ENCODE data around the gene TSC22D3.

Gene TSC22D3

DNA sequence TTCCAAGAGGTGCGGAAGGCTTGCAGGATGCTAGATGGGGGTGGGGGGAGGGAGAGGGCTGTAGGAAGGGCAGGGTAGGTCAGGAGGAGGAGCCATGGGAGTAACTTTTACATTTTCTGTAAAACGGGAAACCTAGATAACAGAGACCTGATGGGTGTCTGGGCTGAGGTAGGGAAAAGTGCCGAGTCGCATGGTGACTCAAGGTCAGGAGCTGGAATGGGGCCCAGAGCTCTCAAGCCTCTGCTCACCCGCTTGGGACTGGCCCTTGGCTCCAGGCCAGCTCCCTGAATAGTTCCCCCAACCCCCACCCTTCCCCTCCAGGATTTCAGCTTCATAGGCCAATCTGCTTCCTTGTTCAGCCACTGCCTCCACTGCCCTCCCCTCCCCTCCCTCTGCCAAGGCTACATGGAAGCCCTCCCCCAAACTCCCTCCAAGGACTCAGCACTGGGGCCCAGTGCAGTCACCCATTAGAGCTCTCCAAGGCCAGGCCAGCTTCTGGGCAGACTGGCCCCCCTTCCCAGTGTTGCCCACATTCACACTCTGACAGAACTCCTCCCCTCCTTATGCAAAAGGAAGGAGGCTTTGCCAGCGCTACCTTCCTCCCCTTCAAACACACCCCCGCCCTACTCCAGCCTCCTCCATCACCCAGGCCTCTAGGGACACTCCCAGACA is 43.6 kb downstream of the TSC22D3 start:
- Histone ChIP-seq H3K27ac (ENCODE audit: low read length) (peak overlapping the region; percentile 75), H3K9ac (ENCODE audit: low read length in 2 of 2) (no peak overlapping the region), H3K4me3 (ENCODE audit: low read length in 2 of 2) (peak overlapping the region in 1 of 2 donors; percentile 40), H3K4me1 (ENCODE audit: control insufficient read depth, insufficient read depth, low read length) (peaks cover 57% of the 10 kb centered on the region), H3K27me3 (ENCODE audit: control insufficient read depth in 1 of 2, insufficient read depth in 2 of 2, low read length in 2 of 2) (peaks cover 0 to 10% of the 10 kb centered on the region in 2 donors), H3K36me3 (ENCODE audit: control insufficient read depth in 2 of 2, insufficient read depth in 2 of 2, low read length in 2 of 2) (no peaks in the 10 kb centered on the region), H3K9me3 (ENCODE audit: control insufficient read depth in 2 of 2, low read length in 2 of 2) (no peaks in the 10 kb centered on the region)

DNA sequence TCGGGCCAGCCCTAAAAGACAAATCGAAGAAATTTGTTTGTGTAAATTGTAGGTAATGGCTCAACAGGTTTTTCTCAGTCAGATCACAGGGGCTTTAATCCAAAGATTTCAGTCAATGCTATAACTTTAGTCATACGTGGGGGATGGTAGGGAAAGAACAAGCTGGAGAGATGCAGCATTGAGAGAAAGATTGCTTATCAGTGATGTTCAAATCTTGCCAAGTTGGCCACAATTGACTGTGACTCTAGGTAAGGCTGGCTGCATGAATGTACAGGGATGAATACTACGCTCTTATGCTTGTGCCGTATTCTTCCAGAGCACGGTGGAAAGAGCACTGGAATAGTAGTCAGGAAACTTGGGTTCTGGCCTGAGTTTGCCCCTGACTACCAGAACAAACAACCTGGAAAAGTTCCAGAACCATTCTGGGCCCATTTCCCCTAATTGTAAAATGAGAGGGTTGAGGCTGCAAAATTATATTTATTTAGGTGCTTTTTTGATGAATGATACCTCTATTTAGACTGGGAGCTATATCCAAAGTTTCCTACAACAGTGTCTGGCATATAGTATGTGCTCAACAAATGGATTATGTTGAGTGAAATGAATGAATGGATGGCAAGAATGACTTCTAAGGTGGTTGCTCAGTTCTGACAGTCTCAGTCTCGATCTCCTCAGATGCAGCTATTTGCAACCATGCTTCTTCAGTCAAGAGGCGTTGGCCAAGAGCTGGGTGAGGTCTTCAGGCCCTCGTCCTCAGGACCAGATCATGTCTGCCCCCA is 44.4 kb downstream of the TSC22D3 start:
- Histone ChIP-seq H3K9ac (ENCODE audit: low read length in 2 of 2) (no peak overlapping the region), H3K4me3 (ENCODE audit: low read length in 2 of 2) (peak overlapping the region in 1 of 2 donors; percentile 40), H3K36me3 (ENCODE audit: control insufficient read depth in 2 of 2, insufficient read depth in 2 of 2, low read length in 2 of 2) (no peaks in the 10 kb centered on the region), H3K4me1 (ENCODE audit: control insufficient read depth, insufficient read depth, low read length) (peaks cover 55% of the 10 kb centered on the region), H3K27me3 (ENCODE audit: control insufficient read depth in 1 of 2, insufficient read depth in 2 of 2, low read length in 2 of 2) (peaks cover 0 to 10% of the 10 kb centered on the region in 2 donors), H3K27ac (ENCODE audit: low read length) (peak overlapping the region; percentile 75), H3K9me3 (ENCODE audit: control insufficient read depth in 2 of 2, low read length in 2 of 2) (no peaks in the 10 kb centered on the region)

DNA sequence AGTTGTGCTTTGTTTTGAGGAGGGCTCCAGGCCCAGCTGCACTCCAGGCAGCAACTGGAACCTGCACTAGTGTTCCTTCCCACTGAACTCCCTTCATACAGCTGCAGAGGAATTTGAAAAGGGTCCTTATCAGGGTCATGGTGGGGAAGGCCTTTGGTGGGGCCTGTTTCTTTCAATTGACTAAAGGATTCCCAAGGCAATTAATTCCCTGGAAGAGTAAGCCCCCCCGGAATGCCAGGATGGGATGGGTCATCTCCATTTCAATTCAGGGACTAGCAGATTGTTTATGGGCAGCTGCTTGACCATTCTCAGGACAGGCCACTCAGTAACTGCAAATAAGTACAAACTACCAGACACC is 45.3 kb downstream of the TSC22D3 start:
- Histone ChIP-seq H3K36me3 (ENCODE audit: control insufficient read depth in 2 of 2, insufficient read depth in 2 of 2, low read length in 2 of 2) (no peaks in the 10 kb centered on the region), H3K4me3 (ENCODE audit: low read length in 2 of 2) (no peak overlapping the region), H3K9me3 (ENCODE audit: control insufficient read depth in 2 of 2, low read length in 2 of 2) (no peaks in the 10 kb centered on the region), H3K9ac (ENCODE audit: low read length in 2 of 2) (no peak overlapping the region), H3K4me1 (ENCODE audit: control insufficient read depth, insufficient read depth, low read length) (peaks cover 62% of the 10 kb centered on the region), H3K27ac (ENCODE audit: low read length) (peak overlapping the region; percentile 75), H3K27me3 (ENCODE audit: control insufficient read depth in 1 of 2, insufficient read depth in 2 of 2, low read length in 2 of 2) (peaks cover 0 to 9% of the 10 kb centered on the region in 2 donors)

DNA sequence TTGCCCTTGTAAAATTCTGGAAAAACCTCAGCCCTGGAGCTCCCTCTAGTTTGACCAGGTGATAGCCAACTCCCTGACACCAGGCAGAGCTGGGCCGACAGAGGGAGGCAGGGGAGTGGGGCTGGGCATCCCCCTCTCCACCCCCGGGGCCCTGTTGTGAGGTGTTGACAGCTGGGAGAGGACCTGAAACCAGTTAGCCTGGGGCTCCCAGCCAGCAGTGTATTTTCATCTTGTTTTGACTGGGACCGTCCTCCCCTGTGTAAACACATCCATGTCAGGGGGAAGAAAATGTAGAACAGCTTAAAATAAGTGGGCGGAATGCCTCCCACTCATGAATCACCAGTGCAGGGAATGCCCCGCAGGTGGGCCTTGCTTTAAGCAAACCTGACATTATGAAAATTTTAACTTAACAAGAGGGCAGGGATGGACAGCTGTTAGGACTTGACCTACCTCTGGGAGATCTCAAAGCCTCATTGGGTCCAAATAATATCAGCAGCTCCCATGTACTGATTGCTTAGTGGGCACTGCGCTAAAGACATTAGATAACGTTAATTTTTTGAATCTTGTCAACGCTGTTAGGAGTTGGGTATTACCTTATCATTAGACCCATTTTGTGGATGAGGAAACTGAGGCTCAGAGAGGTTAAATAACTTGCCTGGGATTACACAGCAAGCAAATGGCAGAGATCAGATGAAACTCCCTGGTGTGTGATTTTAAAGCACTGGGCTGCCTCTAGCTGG is 45.9 kb downstream of the TSC22D3 start:
- no peak overlapping the region for H3K9ac ChIP-seq (ENCODE audit: low read length in 2 of 2)

DNA sequence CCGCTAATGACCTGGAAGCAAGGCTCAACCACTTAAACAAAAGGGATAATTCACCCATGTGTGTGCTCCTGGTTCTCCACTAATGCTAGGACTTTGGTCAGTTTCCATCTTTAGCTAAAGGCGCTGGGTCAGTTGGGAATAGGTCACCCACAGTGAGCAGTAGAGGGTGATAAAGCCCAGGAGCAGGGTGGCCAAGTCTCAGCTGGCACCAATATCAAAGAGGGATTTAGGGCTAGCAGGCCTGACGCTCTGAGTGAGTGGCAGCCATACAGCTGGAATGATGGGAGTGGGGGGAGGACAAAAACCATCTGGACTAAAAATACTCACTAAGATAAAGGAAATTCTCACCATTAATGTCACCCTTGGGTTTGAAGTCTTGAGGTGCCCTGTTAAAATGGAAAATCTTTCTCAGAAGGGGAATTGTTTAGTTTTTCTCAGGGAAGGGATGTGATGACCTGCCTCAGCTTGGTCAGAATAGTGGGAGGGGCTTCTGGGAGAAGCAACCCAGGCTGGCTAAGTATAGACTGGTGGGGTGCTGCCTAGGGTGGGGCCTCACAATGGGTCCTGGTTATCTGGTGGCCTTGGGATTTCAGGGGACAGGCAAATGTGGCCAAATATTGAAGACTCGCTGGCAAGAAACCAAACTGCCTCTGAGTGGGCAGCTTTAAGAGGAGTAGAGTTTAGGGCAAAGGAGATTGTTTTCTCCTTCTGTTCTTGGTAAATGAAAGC is 47.1 kb downstream of the TSC22D3 start:
- Histone ChIP-seq H3K4me1 (ENCODE audit: control insufficient read depth, insufficient read depth, low read length) (peaks cover 67% of the 10 kb centered on the region), H3K9me3 (ENCODE audit: control insufficient read depth in 2 of 2, low read length in 2 of 2) (no peaks in the 10 kb centered on the region), H3K36me3 (ENCODE audit: control insufficient read depth in 2 of 2, insufficient read depth in 2 of 2, low read length in 2 of 2) (no peaks in the 10 kb centered on the region), H3K27me3 (ENCODE audit: control insufficient read depth in 1 of 2, insufficient read depth in 2 of 2, low read length in 2 of 2) (peaks cover 0 to 8% of the 10 kb centered on the region in 2 donors), H3K27ac (ENCODE audit: low read length) (peak overlapping the region; percentile 75), H3K9ac (ENCODE audit: low read length in 2 of 2) (peak overlapping the region in 1 of 2 donors; percentile 15), H3K4me3 (ENCODE audit: low read length in 2 of 2) (no peak overlapping the region)

More for the DNA sequence above, 45.9 kb downstream of the TSC22D3 start:
- no peak overlapping the region for H3K4me3 ChIP-seq (ENCODE audit: low read length in 2 of 2)
- peak overlapping the region; percentile 75 for H3K27ac ChIP-seq (ENCODE audit: low read length)
- H3K9me3 ChIP-seq (ENCODE audit: control insufficient read depth in 2 of 2, low read length in 2 of 2): no peaks in the 10 kb centered on the region
- no peaks in the 10 kb centered on the region for H3K36me3 ChIP-seq (ENCODE audit: control insufficient read depth in 2 of 2, insufficient read depth in 2 of 2, low read length in 2 of 2)
- peaks cover 0 to 9% of the 10 kb centered on the region in 2 donors for H3K27me3 ChIP-seq (ENCODE audit: control insufficient read depth in 1 of 2, insufficient read depth in 2 of 2, low read length in 2 of 2)
- H3K4me1 ChIP-seq (ENCODE audit: control insufficient read depth, insufficient read depth, low read length): peaks cover 64% of the 10 kb centered on the region

DNA sequence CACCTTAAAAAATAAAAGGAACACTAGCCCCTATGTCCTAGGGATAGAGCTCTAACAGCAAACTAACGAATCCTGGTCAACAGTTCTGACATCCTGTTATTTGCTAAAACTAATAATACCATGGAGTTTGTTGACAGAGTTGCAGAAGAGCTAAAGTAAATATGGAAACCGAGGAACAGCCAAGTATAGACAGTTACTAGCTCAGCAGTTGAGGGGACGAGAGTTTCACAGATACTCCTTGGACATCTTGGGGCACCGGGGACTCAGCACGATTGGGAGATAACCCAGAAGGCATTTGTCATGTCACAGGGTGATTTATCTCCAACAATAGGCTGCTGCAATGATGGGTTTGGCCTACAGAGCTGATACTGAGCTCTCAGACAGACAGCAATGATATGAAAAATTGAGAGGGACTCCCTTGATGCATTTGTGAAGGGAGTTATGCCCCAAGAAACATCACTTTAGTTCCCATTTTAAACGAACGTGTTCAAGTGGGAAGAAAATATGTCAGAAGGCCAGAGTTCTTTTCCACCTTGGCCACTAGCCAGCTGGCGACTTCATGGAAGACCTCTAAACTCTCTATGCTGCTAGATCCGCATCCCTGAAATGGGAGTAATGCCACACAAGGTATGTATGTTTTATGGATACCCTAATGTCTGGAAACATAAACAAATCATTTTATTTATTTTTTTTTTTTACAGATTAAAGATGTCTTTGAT is 48.6 kb downstream of the TSC22D3 start:
- H3K9ac ChIP-seq (ENCODE audit: low read length in 2 of 2): no peak overlapping the region

DNA sequence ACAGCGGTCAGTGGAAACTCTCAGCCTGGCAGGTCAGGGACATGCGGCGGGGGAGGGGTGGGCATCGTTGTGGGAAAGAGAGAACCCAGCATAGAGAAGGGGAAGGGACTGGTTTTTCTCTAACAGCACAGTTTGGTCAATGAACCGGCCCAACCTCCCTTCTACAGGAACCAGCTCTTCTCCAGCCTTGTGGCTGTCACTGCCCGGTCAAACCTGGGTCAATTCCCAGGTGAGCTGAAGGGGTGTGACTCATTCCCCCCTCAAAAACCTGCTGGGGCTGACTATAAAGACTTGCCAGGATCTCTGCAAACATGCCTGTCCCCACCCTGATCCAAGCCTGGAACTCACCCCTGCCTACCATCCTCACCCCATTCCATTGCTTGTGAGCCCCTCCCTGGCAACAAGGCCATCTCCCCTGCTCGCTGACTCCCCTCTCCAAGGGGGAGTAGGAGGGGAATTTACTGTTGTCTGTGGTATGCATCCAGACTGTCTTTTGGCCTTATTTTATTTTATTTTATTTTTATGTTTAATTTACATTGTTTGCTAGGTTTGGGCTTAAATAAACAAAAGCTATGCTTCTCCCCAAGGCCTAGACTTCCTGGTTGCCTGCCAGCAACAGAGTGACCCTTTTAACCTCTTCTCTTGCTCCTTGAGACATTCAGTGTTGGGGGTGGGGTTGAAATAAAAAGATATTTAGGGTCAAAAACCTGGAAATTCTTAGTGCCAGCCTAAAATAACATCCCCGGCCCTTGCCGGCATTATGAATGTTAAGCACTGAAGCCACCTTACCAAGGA is 49.6 kb downstream of the TSC22D3 start:
- no peaks in the 10 kb centered on the region for H3K9me3 ChIP-seq (ENCODE audit: control insufficient read depth in 2 of 2, low read length in 2 of 2)
- peaks cover 0 to 16% of the 10 kb centered on the region in 2 donors for H3K27me3 ChIP-seq (ENCODE audit: control insufficient read depth in 1 of 2, insufficient read depth in 2 of 2, low read length in 2 of 2)
- H3K36me3 ChIP-seq (ENCODE audit: control insufficient read depth in 2 of 2, insufficient read depth in 2 of 2, low read length in 2 of 2): no peaks in the 10 kb centered on the region
- peaks cover 60% of the 10 kb centered on the region for H3K4me1 ChIP-seq (ENCODE audit: control insufficient read depth, insufficient read depth, low read length)
- no peak overlapping the region for H3K27ac ChIP-seq (ENCODE audit: low read length)
- no peak overlapping the region for H3K9ac ChIP-seq (ENCODE audit: low read length in 2 of 2)
- H3K4me3 ChIP-seq (ENCODE audit: low read length in 2 of 2): no peak overlapping the region

More for the DNA sequence above, 48.6 kb downstream of the TSC22D3 start:
- Histone ChIP-seq H3K9me3 (ENCODE audit: control insufficient read depth in 2 of 2, low read length in 2 of 2) (no peaks in the 10 kb centered on the region), H3K4me3 (ENCODE audit: low read length in 2 of 2) (no peak overlapping the region), H3K4me1 (ENCODE audit: control insufficient read depth, insufficient read depth, low read length) (peaks cover 65% of the 10 kb centered on the region), H3K27me3 (ENCODE audit: control insufficient read depth in 1 of 2, insufficient read depth in 2 of 2, low read length in 2 of 2) (peaks cover 0 to 12% of the 10 kb centered on the region in 2 donors), H3K36me3 (ENCODE audit: control insufficient read depth in 2 of 2, insufficient read depth in 2 of 2, low read length in 2 of 2) (no peaks in the 10 kb centered on the region), H3K27ac (ENCODE audit: low read length) (no peak overlapping the region)

DNA sequence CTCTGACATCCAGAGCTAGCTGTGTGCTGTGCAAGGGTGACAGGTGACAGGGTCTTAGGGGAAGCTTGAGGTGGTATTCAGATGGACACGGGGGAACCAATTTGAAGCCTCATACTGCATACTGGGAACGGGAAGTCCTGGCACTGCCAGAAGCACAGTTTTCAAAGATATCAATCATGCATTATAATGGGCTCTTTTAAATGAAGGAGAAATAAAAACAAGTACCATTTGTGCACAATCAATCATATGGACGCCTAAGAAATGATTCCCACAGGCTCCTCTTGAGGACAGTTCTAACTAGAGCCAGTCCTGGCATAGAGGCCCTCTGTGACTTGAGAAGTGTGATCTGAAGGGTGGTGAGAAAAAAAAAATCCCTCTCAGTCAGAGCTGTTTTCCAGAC is 50.9 kb downstream of the TSC22D3 start:
- H3K27ac ChIP-seq (ENCODE audit: low read length): no peak overlapping the region
- H3K4me1 ChIP-seq (ENCODE audit: control insufficient read depth, insufficient read depth, low read length): peaks cover 50% of the 10 kb centered on the region
- H3K27me3 ChIP-seq (ENCODE audit: control insufficient read depth in 1 of 2, insufficient read depth in 2 of 2, low read length in 2 of 2): peaks cover 0 to 21% of the 10 kb centered on the region in 2 donors
- H3K9me3 ChIP-seq (ENCODE audit: control insufficient read depth in 2 of 2, low read length in 2 of 2): no peaks in the 10 kb centered on the region
- H3K9ac ChIP-seq (ENCODE audit: low read length in 2 of 2): no peak overlapping the region
- H3K36me3 ChIP-seq (ENCODE audit: control insufficient read depth in 2 of 2, insufficient read depth in 2 of 2, low read length in 2 of 2): no peaks in the 10 kb centered on the region
- no peak overlapping the region for H3K4me3 ChIP-seq (ENCODE audit: low read length in 2 of 2)

DNA sequence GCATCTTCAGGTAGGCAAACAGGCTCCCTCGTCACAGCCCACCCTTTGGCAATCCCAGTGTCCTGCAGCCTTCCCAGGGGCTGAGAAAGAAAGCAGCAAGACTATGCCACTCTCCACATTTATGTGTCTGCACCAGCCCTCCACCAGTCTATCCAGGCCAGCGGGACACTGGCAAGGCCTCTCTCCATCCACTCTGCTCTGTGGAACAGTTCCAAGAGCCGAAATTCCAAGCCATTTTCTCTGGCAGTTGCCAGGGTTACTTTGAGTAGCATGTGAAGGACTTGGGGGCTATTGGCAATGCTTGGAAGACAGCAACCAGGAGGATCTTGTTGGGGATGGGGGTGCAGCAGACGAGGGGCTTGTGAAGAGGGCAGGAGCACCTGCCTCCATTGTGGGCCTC is 52.1 kb downstream of the TSC22D3 start:
- Histone ChIP-seq H3K27me3 (ENCODE audit: control insufficient read depth in 1 of 2, insufficient read depth in 2 of 2, low read length in 2 of 2) (peaks cover 0 to 17% of the 10 kb centered on the region in 2 donors), H3K4me3 (ENCODE audit: low read length in 2 of 2) (no peak overlapping the region), H3K27ac (ENCODE audit: low read length) (no peak overlapping the region), H3K4me1 (ENCODE audit: control insufficient read depth, insufficient read depth, low read length) (peaks cover 47% of the 10 kb centered on the region), H3K9ac (ENCODE audit: low read length in 2 of 2) (no peak overlapping the region), H3K36me3 (ENCODE audit: control insufficient read depth in 2 of 2, insufficient read depth in 2 of 2, low read length in 2 of 2) (no peaks in the 10 kb centered on the region), H3K9me3 (ENCODE audit: control insufficient read depth in 2 of 2, low read length in 2 of 2) (no peaks in the 10 kb centered on the region)
